Fibroblast of lung (primary cell): Measurements from ENCODE around the gene SRSF5.

Source experiments
- EZH2 ChIP-seq: IDR thresholded peaks from 2 replicates; pipeline ENCODE4 v1.5.1; 2012; ENCODE audit warnings: low read length, control low read depth, mild to moderate bottlenecking; ENCODE audit errors: missing control alignments
- TF ChIP-seq, protein P1 (sequence below), 2 donors: IDR thresholded peaks in 1 of 2; conservative IDR thresholded peaks in 1 of 2; 1 replicate in 1 of 2; 2 replicates in 1 of 2; pipeline ENCODE4 v1.5.1; 2011 to 2012; ENCODE audit warnings: low read length in 2 of 2, control low read depth in 1 of 2, inconsistent platforms in 1 of 2, low read depth in 1 of 2, mild to moderate bottlenecking in 1 of 2

GRCh38 chr14:69771136-69771535 is 4.2 kb downstream of the SRSF5 start:
- TF ChIP-seq, protein P1, sequence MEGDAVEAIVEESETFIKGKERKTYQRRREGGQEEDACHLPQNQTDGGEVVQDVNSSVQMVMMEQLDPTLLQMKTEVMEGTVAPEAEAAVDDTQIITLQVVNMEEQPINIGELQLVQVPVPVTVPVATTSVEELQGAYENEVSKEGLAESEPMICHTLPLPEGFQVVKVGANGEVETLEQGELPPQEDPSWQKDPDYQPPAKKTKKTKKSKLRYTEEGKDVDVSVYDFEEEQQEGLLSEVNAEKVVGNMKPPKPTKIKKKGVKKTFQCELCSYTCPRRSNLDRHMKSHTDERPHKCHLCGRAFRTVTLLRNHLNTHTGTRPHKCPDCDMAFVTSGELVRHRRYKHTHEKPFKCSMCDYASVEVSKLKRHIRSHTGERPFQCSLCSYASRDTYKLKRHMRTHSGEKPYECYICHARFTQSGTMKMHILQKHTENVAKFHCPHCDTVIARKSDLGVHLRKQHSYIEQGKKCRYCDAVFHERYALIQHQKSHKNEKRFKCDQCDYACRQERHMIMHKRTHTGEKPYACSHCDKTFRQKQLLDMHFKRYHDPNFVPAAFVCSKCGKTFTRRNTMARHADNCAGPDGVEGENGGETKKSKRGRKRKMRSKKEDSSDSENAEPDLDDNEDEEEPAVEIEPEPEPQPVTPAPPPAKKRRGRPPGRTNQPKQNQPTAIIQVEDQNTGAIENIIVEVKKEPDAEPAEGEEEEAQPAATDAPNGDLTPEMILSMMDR (conservative IDR thresholded peaks at IDR 0.05 in 1 of 2, IDR thresholded peaks at IDR 0.05 in 1 of 2; ENCODE audit: low read depth in 1 of 2, low read length in 2 of 2), result no peak
- TF ChIP-seq EZH2, result no peak
